Activated CD8-positive, alpha-beta T cell treated with anti-CD3 and anti-CD28 coated beads for 36 hours (primary cell): ENCODE measurements around the gene TEF. TPM values are rescaled to one million over a fixed set of nuclear protein-coding genes. Genes with fewer than 3 reads are reported as not detected.

Experiments used
- ATAC-seq: fragments of 200-7000 bp; cut with Tn5 transposase; one replicate; pipeline ENCODE4 v1.10.0; 2021; ENCODE audit warnings: mild to moderate bottlenecking, moderate library complexity
- CTCF ChIA-PET: fragments of 350-600 bp; sonication (Branson Sonifier 250); formaldehyde crosslinking; loops from one replicate; lab custom pipeline; 2021; ENCODE audit warnings: antibody characterized with exemption; lab: Charles Lee
- POLR2A ChIA-PET: fragments of 350-600 bp; sonication (Branson Sonifier 250); formaldehyde crosslinking; loops from one replicate; lab custom pipeline; 2021; ENCODE audit warnings: antibody characterized with exemption; lab: Charles Lee
- DNase-seq: peaks from one replicate; pipeline ENCODE4 v3.0.0-alpha.2; 2020
- H3K27ac Mint-ChIP-seq: one replicate; pipeline ENCODE4 v1.8.0; 2021; ENCODE audit warnings: mild to moderate bottlenecking, mixed read lengths
- H3K27me3 Mint-ChIP-seq: one replicate; pipeline ENCODE4 v1.8.0; 2021; ENCODE audit warnings: mixed read lengths
- H3K36me3 Mint-ChIP-seq: one replicate; pipeline ENCODE4 v1.8.0; 2021; ENCODE audit warnings: low read depth, mixed read lengths
- H3K4me1 Mint-ChIP-seq: one replicate; pipeline ENCODE4 v1.8.0; 2021; ENCODE audit warnings: low read depth, mixed read lengths
- H3K4me3 Mint-ChIP-seq: one replicate; pipeline ENCODE4 v1.8.0; 2021; ENCODE audit warnings: mild to moderate bottlenecking, moderate library complexity, mixed read lengths
- H3K9me3 Mint-ChIP-seq: one replicate; pipeline ENCODE4 v1.8.0; 2021; ENCODE audit warnings: mixed read lengths
- CTCF ChIP-seq: fragments of 200-600 bp; IDR thresholded peaks from one replicate; pipeline ENCODE4 v1.8.0; 2022; ENCODE audit warnings: antibody characterized with exemption, mild to moderate bottlenecking
- intact Hi-C: fragments of 100-400 bp; cut with micrococcal nuclease; formaldehyde crosslinking; loops from one replicate; pipeline ENCODE4 v1.10.0; 2022
- total RNA-seq, 2 experiments: library from RNA; stranded (reverse); gene quantifications; one replicate each; pipeline ENCODE4 v1.2.3, GENCODE V29; 2021

TEF gene
- total RNA-seq = 1 to 10 TPM; 1.4 to 2.0 TPM

GRCh38 chr22:41381329-41382097, at the start of gene TEF:
Gene TEF, plus strand, starts transcription at chr22:41381942. Its CDS starts 103 bp downstream, at chr22:41382045.
- CTCF ChIA-PET = interaction anchor here (1.0 to 2.7 kb wide), 6 partner anchors 22 to 146 kb away, joined by 3 to 22 read pairs (median 4); partner anchors contain the start of gene ZC3H7B
- DNase-seq = peak; percentile 99
- intact Hi-C loops = no loop called here
- Mint-ChIP-seq H3K4me3 (peak within 1 kb of the TSS; percentile 85), H3K4me1 (peaks cover 16% of the 10 kb centered on the region), H3K27me3 (no peaks in the 10 kb centered on the region), H3K36me3 (no peaks in the 10 kb centered on the region), H3K27ac (peak within 1 kb of the TSS; percentile 96), H3K9me3 (no peaks in the 10 kb centered on the region)
- ATAC-seq = peak; percentile 90
- POLR2A ChIA-PET = interaction anchor here (0.7 to 4.4 kb wide), 9 partner anchors 19 to 238 kb away, joined by 3 to 20 read pairs (median 4); partner anchors contain the start of genes ACO2, PHF5A, RANGAP1 and TOB2
- TF ChIP-seq CTCF = no peak

- POLR2A ChIA-PET = no interaction called here
- no peaks in the 10 kb centered on the region for H3K27me3 Mint-ChIP-seq
Observed at GRCh38 chr22:41332217-41332939, 49.4 kb upstream of the TEF start.

GRCh38 chr22:41333806-41334205, 47.9 kb upstream of the TEF start:
- Mint-ChIP-seq H3K27ac (no peak overlapping the region), H3K27me3 (no peaks in the 10 kb centered on the region), H3K9me3 (no peaks in the 10 kb centered on the region), H3K36me3 (peaks cover 21% of the 10 kb centered on the region), H3K4me1 (peaks cover 10% of the 10 kb centered on the region), H3K4me3 (no peak overlapping the region)
- no peak for ATAC-seq
- TF ChIP-seq CTCF = no peak
- no peak for DNase-seq
- ChIA-PET POLR2A (interaction anchor here (0.7 to 1.0 kb wide), 3 partner anchors 32 to 139 kb away, joined by 3 read pairs; partner anchors contain the start of gene ZC3H7B), CTCF (no interaction called here)
- intact Hi-C loops = no loop called here

More at GRCh38 chr22:41332217-41332939, 49.4 kb upstream of the TEF start:
- CTCF ChIA-PET = no interaction called here
- Mint-ChIP-seq H3K4me3 (no peak overlapping the region), H3K36me3 (peaks cover 24% of the 10 kb centered on the region), H3K27ac (no peak overlapping the region), H3K9me3 (no peaks in the 10 kb centered on the region), H3K4me1 (peaks cover 10% of the 10 kb centered on the region)
- DNase-seq (no peak), ATAC-seq (no peak)
- intact Hi-C loops = no loop called here
- TF ChIP-seq CTCF = no peak

GRCh38 chr22:41334215-41334614, 47.5 kb upstream of the TEF start:
- H3K4me1 Mint-ChIP-seq = peaks cover 10% of the 10 kb centered on the region
- intact Hi-C loops = no loop called here
- no peaks in the 10 kb centered on the region for H3K27me3 Mint-ChIP-seq
- H3K4me3 Mint-ChIP-seq = no peak overlapping the region
- POLR2A ChIA-PET = interaction anchor here (0.7 to 1.0 kb wide), 3 partner anchors 33 to 138 kb away, joined by 3 read pairs; partner anchors contain the start of gene ZC3H7B
- no peaks in the 10 kb centered on the region for H3K9me3 Mint-ChIP-seq
- peaks cover 21% of the 10 kb centered on the region for H3K36me3 Mint-ChIP-seq
- no peak overlapping the region for H3K27ac Mint-ChIP-seq
- no peak for TF ChIP-seq CTCF
- no peak for DNase-seq
- CTCF ChIA-PET = no interaction called here
- ATAC-seq = no peak
